Activated CD4-positive, CD25-positive, alpha-beta regulatory T cell treated with anti-CD3 and anti-CD28 coated beads, Interleukin-2, amount 50 U/mL, for 72 hours (primary cell): ENCODE results near the gene SAMD8.

Experiments
- DNase-seq: peaks from one replicate; pipeline ENCODE4 v3.0.0; 2021

Gene SAMD8

GRCh38 chr10:75229971-75230370 is 118.5 kb downstream of the SAMD8 start:
- DNase-seq = no peak

- peak; percentile 90 for DNase-seq
Observed at GRCh38 chr10:75230600-75231038, 119.2 kb downstream of the SAMD8 start.
